B cell (primary cell): ENCODE measurements around the gene VSTM2L. TPM values are rescaled to one million over a fixed set of nuclear protein-coding genes. Genes with fewer than 3 reads are reported as not detected.

Source experiments
- ATAC-seq: fragments of 200-7000 bp; cut with Tn5 transposase; one replicate; pipeline ENCODE4 v1.10.0; 2021; ENCODE audit warnings: low read depth, mild to moderate bottlenecking, moderate number of reproducible peaks, moderate library complexity
- CTCF ChIA-PET: fragments of 350-600 bp; sonication (Branson Sonifier 250); formaldehyde crosslinking; loops from one replicate; lab custom pipeline; 2021; ENCODE audit warnings: antibody characterized with exemption, inconsistent platforms; lab: Charles Lee
- POLR2A ChIA-PET: fragments of 350-600 bp; sonication (Branson Sonifier 250); formaldehyde crosslinking; loops from one replicate; lab custom pipeline; 2021; ENCODE audit warnings: antibody characterized with exemption; lab: Charles Lee
- DNase-seq: peaks from one replicate; pipeline ENCODE4 v3.0.0; 2013
- H2AFZ ChIP-seq: 2 replicates; pipeline ENCODE4 v1.6.1; 2012; ENCODE audit warnings: mild to moderate bottlenecking, low read depth, low read length; ENCODE audit not compliant: insufficient read depth, poor library complexity, severe bottlenecking
- H3K27ac ChIP-seq, 2 donors: 1 replicate in 1 of 2; 2 replicates in 1 of 2; pipeline ENCODE4 v1.5.1; 2012 to 2013; ENCODE audit warnings: low read length in 2 of 2, mild to moderate bottlenecking in 2 of 2, moderate library complexity in 1 of 2
- H3K27me3 ChIP-seq, 4 experiments: fragments of 200-600 bp in 1 of 4; sonication (generic) in 1 of 4; replicated peaks in 1 of 4; 1 replicate in 2 of 4; 2 replicates in 2 of 4; pipeline versions ENCODE4 v1.6.1 to v1.7.0; 2013 to 2016; ENCODE audit warnings: low read length in 3 of 4, mild to moderate bottlenecking in 2 of 4, mixed read lengths in 1 of 4, moderate library complexity in 1 of 4; ENCODE audit not compliant: insufficient read depth in 4 of 4, control insufficient read depth in 3 of 4; ENCODE audit errors: control extremely low read depth in 1 of 4
- H3K36me3 ChIP-seq, 2 experiments: replicated peaks in 1 of 2; 1 replicate in 1 of 2; 2 replicates in 1 of 2; pipeline versions ENCODE4 v1.6.1 to v1.7.1; 2013; ENCODE audit warnings: low read length in 1 of 2; ENCODE audit not compliant: insufficient read depth in 2 of 2, control insufficient read depth in 1 of 2; ENCODE audit errors: control extremely low read depth in 1 of 2, extremely low read depth in 1 of 2
- H3K4me1 ChIP-seq, 2 donors: fragments of 200-600 bp in 1 of 2; sonication (generic) in 1 of 2; 1 replicate in 1 of 2; 2 replicates in 1 of 2; pipeline versions ENCODE4 v1.5.1 to v1.6.1; 2013 to 2017; ENCODE audit warnings: low read length in 2 of 2; ENCODE audit not compliant: control insufficient read depth in 2 of 2, insufficient read depth in 2 of 2
- H3K4me2 ChIP-seq: replicated peaks from 2 replicates; pipeline ENCODE3; 2012; ENCODE audit warnings: mild to moderate bottlenecking, low read depth, low read length; ENCODE audit not compliant: poor library complexity, severe bottlenecking
- H3K4me3 ChIP-seq, 5 experiments: fragments of 200-600 bp in 1 of 5; sonication (generic) in 1 of 5; 1 replicate in 3 of 5; 2 replicates in 2 of 5; pipeline versions ENCODE4 v1.5.1 to v1.7.0; 2011 to 2016; ENCODE audit warnings: low read length in 4 of 5, mild to moderate bottlenecking in 4 of 5, low read depth in 2 of 5, control low read depth in 1 of 5, moderate library complexity in 1 of 5; ENCODE audit not compliant: insufficient read depth in 1 of 5; ENCODE audit errors: control extremely low read depth in 1 of 5, extremely low read depth in 1 of 5
- H3K79me2 ChIP-seq: fragments of 200-600 bp; sonication (generic); one replicate; pipeline ENCODE4 v1.6.0; 2016; ENCODE audit warnings: low read length; ENCODE audit not compliant: control insufficient read depth, insufficient read depth
- H3K9ac ChIP-seq: fragments of 200-600 bp; sonication (generic); 2 replicates; pipeline ENCODE4 v1.6.1; 2017; ENCODE audit warnings: mild to moderate bottlenecking, low read length, moderate library complexity
- H3K9me3 ChIP-seq, 3 donors: one replicate each; pipeline versions ENCODE4 v1.6.1 to v1.7.1; 2013; ENCODE audit warnings: low read length in 2 of 3; ENCODE audit not compliant: control insufficient read depth in 2 of 3, insufficient read depth in 1 of 3; ENCODE audit errors: control extremely low read depth in 1 of 3
- H4K20me1 ChIP-seq: 2 replicates; pipeline ENCODE4 v1.6.0; 2012; ENCODE audit warnings: mild to moderate bottlenecking, low read length; ENCODE audit not compliant: insufficient read depth, control insufficient read depth, poor library complexity, severe bottlenecking
- H3K27ac Mint-ChIP-seq: one replicate; pipeline ENCODE4 v1.8.0; 2021; ENCODE audit warnings: mixed read lengths
- H3K27me3 Mint-ChIP-seq: one replicate; pipeline ENCODE4 v1.8.0; 2021; ENCODE audit warnings: mixed read lengths
- H3K4me1 Mint-ChIP-seq: one replicate; pipeline ENCODE4 v1.8.0; 2021; ENCODE audit warnings: mixed read lengths
- H3K4me3 Mint-ChIP-seq: one replicate; pipeline ENCODE4 v1.8.0; 2021; ENCODE audit warnings: mixed read lengths
- H3K9me3 Mint-ChIP-seq: one replicate; pipeline ENCODE4 v1.8.0; 2022; ENCODE audit warnings: mixed read lengths; ENCODE audit not compliant: insufficient read depth
- CTCF ChIP-seq: fragments of 200-600 bp; IDR thresholded peaks from one replicate; pipeline ENCODE4 v1.8.0; 2022; ENCODE audit warnings: antibody characterized with exemption, mild to moderate bottlenecking
- EZH2 ChIP-seq: IDR thresholded peaks from 2 replicates; pipeline ENCODE4 v1.6.1; 2012; ENCODE audit warnings: borderline replicate concordance, low read depth, mild to moderate bottlenecking, moderate library complexity, low read length; ENCODE audit not compliant: insufficient read depth, poor library complexity, severe bottlenecking
- WGBS: methylation state at CpG from one replicate; pipeline ENCODE4 v1.1.5; 2013; ENCODE audit warnings: missing lambda C conversion rate; ENCODE audit not compliant: insufficient coverage; 5-methylcytosine and 5-hydroxymethylcytosine counted together
- intact Hi-C: fragments of 100-400 bp; cut with micrococcal nuclease; formaldehyde crosslinking; loops from one replicate; pipeline ENCODE4 v1.10.0; 2022
- polyA plus RNA-seq: library from polyadenylated mRNA; depleted of rRNA; stranded (reverse); fragments of >200 nt; gene quantifications from 2 replicates; pipeline ENCODE4 v1.2.3, GENCODE V29; 2012
- total RNA-seq, 2 donors: library from RNA; stranded (reverse); fragments of 120-200 nt in 1 of 2; gene quantifications; 1 replicate in 1 of 2; 2 replicates in 1 of 2; pipeline versions ENCODE4 v1.2.3 to v1.2.4, GENCODE V29; 2013 to 2022

VSTM2L gene
- total and polyA plus RNA-seq, 2 donors (not counting 1 experiment from before 2014, with no cell fraction given), result 0.25 TPM; not detected in 1

- Mint-ChIP-seq H3K4me1 (peaks cover 4% of the 10 kb centered on the region), H3K27ac (no peak overlapping the region), H3K9me3 (no peaks in the 10 kb centered on the region), H3K4me3 (no peak overlapping the region), H3K27me3 (peaks cover 18% of the 10 kb centered on the region)
- WGBS, result 98% methylated on average over 4 of the region's 4 CpGs
- H3K9ac ChIP-seq, result no peak overlapping the region
- no peak for TF ChIP-seq EZH2
- no peak for TF ChIP-seq CTCF
- H3K9me3 ChIP-seq, result no peaks in the 10 kb centered on the region
- H3K4me1 ChIP-seq, result peaks cover 0 to 7% of the 10 kb centered on the region in 2 donors
- ChIA-PET POLR2A (no interaction called here), CTCF (no interaction called here)
- ATAC-seq (no peak), DNase-seq (no peak)
- H3K27ac ChIP-seq, result no peak overlapping the region
- no peaks in the 10 kb centered on the region for H3K36me3 ChIP-seq
- no peaks in the 10 kb centered on the region for H4K20me1 ChIP-seq
- H2AFZ ChIP-seq, result no peak overlapping the region
- H3K4me3 ChIP-seq, result no peak overlapping the region
- no peak overlapping the region for H3K4me2 ChIP-seq
- H3K27me3 ChIP-seq, result peaks cover 0 to 9% (median 0%) of the 10 kb centered on the region in 4 experiments
- intact Hi-C loops, result no loop called here
- H3K79me2 ChIP-seq, result no peaks in the 10 kb centered on the region
Observed at GRCh38 chr20:37926612-37927011, 23.7 kb downstream of the VSTM2L start.

- peaks cover 19% of the 10 kb centered on the region for H3K27me3 Mint-ChIP-seq
- Histone ChIP-seq H3K79me2 (no peaks in the 10 kb centered on the region), H3K9me3 (no peaks in the 10 kb centered on the region), H3K4me1 (no peaks in the 10 kb centered on the region), H3K4me2 (no peak overlapping the region), H4K20me1 (no peaks in the 10 kb centered on the region), H3K4me3 (no peak overlapping the region), H3K27ac (no peak overlapping the region), H2AFZ (no peak overlapping the region), H3K9ac (no peak overlapping the region), H3K27me3 (peaks cover 0 to 9% (median 0%) of the 10 kb centered on the region in 4 experiments), H3K36me3 (no peaks in the 10 kb centered on the region)
- no peak overlapping the region for H3K4me3 Mint-ChIP-seq
- ChIA-PET POLR2A (no interaction called here), CTCF (no interaction called here)
- intact Hi-C loops, result no loop called here
- TF ChIP-seq EZH2 (no peak), CTCF (no peak)
- no peaks in the 10 kb centered on the region for H3K4me1 Mint-ChIP-seq
- H3K27ac Mint-ChIP-seq, result no peak overlapping the region
- no peak for ATAC-seq
- 96% methylated on average over 16 of the region's 18 CpGs for WGBS
- H3K9me3 Mint-ChIP-seq, result no peaks in the 10 kb centered on the region
- DNase-seq, result no peak
Observed at GRCh38 chr20:37927410-37928095, 24.6 kb downstream of the VSTM2L start.
